ENCODE data around the gene CTNNA3.

GRCh38 chr10:66772548-66773471 lies 923.2 kb downstream of the CTNNA3 start:
- no peak for TF ChIP-seq CTCF (IDR thresholded peaks at IDR 0.05; ENCODE audit: low read depth, low read length, missing input control)
- TF ChIP-seq FOXA2 (IDR thresholded peaks at IDR 0.05) = no peak
- no peak for TF ChIP-seq REST (IDR thresholded peaks at IDR 0.05)
- no peak for TF ChIP-seq HNF4G (IDR thresholded peaks at IDR 0.05)
- no peak for TF ChIP-seq TAF1 (conservative IDR thresholded peaks at IDR 0.05)
- no peak for TF ChIP-seq JUND (IDR thresholded peaks at IDR 0.05)
- TF ChIP-seq YY1 (IDR thresholded peaks at IDR 0.05) = no peak
- no peak for TF ChIP-seq RXRA (IDR thresholded peaks at IDR 0.05)
- no peak for TF ChIP-seq FOXA1 (IDR thresholded peaks at IDR 0.05)
- no peak for TF ChIP-seq MAX (IDR thresholded peaks at IDR 0.05)
- TF ChIP-seq ATF3 (IDR thresholded peaks at IDR 0.05) = no peak
- no peak for TF ChIP-seq SP1 (IDR thresholded peaks at IDR 0.05)
- no peak for TF ChIP-seq EGR1 (IDR thresholded peaks at IDR 0.05; ENCODE audit: low read depth in 2 of 2)
